Measurements from ENCODE around the gene ADAMTS12. TPM values are rescaled to one million over a fixed set of nuclear protein-coding genes. Genes with fewer than 3 reads are reported as not detected.

ADAMTS12 gene
- total RNA-seq, 1 experiment from 2014 or later: 3.5 TPM

DNA sequence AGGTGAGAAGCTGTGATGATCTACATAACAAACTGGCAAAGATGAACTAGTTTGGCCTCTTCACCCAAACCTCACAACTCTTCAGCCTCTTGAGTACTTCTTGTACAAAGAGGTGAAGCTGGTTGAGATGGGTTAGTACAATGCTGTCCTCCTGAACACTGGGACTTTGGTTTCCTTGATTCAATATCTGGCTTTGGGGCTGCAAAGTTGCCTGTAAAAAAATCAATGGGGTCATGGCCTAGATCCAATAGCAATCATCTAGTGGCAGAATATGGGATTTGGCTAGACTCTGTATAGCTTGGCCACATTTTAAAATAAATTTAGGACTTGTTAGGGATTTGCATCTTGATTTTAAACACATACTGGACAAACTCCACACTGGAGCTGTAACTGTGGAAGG is 179.1 kb downstream of the ADAMTS12 start:
- no peak for DNase-seq (ENCODE audit: low read depth)

DNA sequence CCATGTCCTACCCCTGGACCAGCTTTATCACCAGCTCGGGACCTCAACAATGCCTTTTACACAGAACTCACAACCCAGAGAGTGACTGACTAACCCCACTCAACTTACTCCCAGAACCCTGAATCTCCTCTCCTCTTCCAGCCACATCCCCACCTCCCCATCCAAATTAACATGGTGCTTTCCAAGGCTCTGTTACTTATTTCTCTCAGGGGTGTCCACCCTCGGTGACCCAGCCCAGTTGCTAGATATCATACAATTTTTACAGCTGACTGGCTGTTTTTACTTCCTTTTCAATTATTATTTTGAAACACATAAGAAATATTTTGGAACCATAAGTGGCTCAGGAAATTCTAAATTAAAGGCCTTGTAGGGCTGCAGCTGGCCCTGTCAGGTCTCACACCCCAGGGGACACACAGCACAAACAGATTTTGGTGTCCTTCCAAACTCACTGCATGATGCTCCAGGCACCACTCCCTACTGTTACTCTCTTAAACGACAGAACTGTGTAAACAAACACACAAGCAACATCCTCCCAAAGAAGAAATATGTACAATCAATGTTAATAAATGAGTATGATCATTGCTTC is 180.6 kb downstream of the ADAMTS12 start:
- DNase-seq (ENCODE audit: low read depth): no peak

DNA sequence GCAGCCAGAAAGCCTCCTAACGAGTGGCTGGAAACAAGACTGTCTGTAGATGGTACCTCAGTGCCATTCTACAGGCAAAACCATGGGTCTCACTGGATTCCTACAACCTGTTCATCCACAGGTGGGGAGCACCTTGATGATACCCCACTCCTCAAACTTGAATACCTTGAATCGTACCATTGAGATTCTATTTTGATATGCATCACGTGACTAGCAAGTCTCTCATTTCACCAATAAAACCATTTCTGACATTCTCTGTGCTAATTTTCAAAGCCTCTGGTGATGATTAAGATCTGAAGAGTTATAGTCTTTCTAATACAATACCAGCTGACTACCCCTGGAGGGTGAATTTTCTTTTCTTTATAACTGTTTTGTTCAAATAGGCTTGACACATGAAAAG is 188.9 kb downstream of the ADAMTS12 start:
- no peak for DNase-seq (ENCODE audit: low read depth)

DNA sequence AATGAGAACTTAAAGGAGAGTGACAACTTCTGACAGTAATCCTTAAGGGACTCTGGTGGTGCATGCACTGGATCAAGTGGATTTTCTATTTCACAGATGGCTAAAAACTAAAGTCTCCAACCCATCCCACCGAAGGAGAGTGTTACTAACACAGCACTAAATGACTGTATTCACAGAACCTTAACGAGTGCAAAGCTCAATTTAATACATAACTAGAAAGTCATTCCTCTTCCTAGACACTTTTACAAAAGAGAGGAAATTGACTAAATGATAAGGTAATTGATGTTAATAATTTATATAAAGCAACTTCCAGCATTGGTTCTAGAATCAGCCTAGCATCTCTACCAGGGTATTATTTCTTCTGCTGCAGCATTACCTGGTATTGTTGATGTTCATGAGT is 189.8 kb downstream of the ADAMTS12 start:
- no peak for DNase-seq (ENCODE audit: low read depth)

DNA sequence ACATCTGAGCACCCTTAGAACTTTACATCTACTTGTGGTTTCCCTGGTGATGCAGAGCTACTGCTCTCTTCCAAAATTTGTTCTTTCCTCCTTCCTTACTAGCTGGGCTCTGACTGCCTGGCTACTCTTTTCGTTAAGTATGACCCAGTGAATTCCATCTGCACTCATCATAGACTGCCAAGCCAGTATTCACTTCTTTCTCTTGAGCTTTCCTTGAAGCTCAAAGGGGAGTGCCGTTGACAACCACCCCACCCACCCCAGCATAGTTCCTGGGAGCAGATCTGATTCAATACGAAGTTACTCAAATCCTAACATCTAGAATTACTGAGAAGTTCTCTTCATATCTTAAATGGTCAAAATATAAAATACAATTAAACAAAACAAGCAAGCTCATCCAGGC is 190.5 kb downstream of the ADAMTS12 start:
- no peak for DNase-seq (ENCODE audit: low read depth)

DNA sequence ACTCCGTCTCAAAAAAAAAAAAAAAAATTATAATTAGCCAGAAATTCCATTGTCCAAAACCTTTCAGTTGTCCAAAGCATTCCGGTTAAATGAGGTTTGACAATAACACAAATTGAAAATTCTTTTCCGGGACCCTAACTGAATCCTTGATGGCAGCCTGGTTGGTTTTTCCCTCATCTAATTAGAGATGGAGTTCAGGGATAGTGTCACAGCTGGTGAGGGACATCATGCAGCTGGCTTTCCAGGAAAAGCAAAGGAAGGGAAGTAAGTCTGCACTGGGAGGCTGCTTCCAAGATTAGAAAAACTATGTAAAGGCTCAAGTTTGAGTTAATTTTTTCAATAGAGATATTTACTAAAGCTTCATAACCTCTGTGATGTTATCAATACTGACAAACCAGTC is 195.4 kb downstream of the ADAMTS12 start:
- DNase-seq (ENCODE audit: low read depth): no peak

DNA sequence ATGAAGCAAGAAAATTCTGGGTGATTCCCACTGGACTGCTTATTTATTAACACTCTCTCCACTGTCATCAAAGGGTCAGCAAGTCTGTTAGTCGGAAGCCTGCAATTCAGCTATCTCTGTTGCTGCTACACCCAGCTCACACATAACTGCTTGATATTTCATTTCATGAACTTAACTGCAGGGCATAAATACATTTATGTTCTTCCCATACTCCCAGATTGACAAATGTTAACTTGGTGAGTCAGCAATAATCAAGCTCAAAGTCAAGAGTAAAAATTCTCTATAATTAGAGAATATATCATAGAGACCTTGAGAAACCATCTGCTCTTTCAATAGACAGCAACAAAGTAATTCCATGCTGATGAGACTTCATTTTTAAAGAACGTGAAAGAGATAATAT is 198.8 kb downstream of the ADAMTS12 start:
- no peak for DNase-seq (ENCODE audit: low read depth)

DNA sequence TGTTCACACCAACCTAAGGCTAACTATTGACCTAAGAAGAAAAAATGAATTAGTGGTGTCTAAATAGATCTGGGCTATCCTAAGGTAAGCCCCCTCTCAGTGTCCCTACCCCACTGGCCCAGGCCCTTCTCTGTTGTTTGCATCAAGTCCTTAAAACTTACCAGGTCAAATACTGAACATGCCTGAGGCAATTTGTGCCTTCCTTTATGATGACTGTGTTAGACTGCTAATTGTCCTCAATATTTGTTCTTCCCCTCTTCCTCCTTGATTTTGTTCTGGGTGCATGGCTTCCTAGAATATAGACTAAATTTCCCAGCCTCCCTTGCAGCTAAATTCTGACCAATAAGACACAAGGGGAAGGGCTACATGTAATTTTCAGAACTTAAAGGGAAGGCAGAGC is 199.9 kb downstream of the ADAMTS12 start:
- no peak for DNase-seq (ENCODE audit: low read depth)

DNA sequence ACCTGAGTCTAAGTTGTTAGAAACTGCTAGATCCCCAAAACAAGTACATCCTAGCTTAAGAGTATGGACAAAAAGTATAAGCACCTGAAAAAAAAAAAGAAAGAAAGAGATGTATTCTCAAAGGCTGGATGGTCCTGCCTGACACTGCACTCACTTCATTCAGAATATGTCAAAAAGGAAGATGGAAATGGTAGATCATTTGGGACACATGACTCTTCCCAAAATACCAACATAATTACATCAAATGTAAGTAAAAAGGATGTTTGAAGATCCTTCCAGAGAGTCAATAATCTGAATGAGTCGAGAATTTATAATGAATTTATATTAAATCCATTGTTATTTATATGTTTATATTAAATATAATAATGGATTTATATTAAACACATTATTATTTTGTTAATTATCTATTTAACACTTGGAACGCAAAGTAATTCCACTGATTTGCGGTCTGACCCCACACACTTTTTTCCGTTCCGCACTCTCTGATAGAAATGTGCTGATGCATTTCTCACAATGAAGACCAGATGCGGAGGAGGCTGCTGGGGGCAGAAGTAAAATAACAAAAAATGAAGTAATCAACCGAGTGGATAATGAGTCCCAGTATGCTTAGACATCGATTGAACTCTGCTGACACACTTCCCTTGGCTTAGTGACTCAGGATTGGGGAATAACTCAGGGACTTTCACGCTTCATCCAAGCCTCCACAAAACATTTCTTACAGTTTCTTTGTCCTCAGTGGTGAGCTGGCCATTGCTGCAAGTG is 201.2 kb downstream of the ADAMTS12 start:
- DNase-seq (ENCODE audit: low read depth): peak; percentile 90

DNA sequence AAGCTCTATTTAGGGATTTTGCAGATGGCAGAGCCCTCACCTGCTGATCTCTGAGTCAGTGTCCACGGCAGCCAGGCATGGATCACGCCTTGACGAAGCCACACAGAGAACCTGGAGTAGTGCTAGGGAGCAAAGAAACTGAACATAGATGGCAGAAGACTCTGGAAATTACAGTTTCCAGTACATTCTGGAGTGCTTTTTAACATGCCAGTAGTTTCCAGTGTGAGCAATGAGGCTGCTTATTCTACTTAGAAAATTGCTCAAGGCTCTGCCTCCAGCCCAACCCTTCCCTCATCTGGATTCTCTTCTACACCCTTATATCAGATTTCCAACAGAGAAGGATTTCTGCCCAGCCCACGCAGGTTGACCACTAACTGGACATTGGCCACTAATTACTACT is 203.3 kb downstream of the ADAMTS12 start:
- no peak for DNase-seq (ENCODE audit: low read depth)

DNA sequence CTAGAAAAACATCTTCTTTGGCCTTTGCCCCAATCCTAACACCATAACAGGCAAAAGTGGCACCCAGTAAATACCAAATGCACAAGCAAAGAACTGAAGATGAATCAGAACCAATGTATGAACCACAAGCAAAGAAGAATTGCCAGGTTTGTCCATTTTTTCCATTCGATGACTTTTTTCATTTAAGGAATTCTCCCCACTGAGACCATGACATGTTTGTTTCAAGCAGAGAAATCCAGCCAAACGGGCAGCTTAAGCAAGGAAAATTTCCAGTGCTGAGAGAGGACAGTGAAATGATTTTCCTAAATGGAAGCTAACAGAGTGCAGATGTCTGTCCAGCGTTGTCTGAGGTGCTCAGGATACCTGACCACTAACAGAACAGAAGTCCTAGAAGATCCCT is 203.7 kb downstream of the ADAMTS12 start:
- no peak for DNase-seq (ENCODE audit: low read depth)

DNA sequence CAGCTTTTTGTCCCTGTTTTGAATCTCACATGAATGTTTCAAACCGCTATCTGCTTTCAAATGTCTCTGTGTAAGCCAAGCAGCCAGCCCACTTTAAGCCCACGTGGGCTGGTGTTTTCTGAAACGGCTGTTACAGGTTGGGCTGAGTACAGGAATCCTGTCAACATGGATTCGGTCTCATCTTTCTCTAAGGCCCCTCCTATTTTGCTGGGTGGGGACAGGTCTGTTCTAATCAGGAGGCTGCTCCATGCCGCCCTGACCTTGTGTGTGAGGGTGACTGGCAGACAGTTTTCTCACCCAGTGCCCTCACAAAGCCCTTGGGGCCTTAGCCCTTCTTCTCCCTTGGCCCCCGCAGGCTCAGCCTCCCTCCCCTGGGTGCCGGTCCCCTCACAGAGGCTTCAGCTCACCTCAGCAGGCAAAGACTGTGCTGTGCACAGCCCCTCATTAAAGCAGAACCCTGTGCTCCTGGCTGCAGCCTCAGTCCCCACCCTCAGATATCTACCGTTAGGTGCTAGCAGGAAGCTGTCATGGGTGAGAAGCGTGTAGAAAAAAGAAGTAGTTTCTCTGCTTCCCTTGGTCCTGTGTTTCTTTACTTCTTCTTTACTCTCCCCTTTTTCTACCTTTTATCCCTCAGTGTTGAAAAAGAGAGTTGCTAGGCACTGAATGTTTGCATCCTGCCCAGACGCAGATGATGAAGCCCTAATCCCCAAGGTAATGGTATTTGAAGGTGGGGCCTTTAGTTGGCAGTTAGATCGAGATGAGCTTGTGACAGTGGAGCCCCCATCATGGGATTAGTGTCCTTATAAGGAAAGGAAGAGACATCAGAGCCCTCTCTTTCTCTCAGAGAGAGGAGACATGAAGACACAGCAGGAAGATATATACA is 205.7 kb downstream of the ADAMTS12 start:
- no peak for DNase-seq (ENCODE audit: low read depth)

DNA sequence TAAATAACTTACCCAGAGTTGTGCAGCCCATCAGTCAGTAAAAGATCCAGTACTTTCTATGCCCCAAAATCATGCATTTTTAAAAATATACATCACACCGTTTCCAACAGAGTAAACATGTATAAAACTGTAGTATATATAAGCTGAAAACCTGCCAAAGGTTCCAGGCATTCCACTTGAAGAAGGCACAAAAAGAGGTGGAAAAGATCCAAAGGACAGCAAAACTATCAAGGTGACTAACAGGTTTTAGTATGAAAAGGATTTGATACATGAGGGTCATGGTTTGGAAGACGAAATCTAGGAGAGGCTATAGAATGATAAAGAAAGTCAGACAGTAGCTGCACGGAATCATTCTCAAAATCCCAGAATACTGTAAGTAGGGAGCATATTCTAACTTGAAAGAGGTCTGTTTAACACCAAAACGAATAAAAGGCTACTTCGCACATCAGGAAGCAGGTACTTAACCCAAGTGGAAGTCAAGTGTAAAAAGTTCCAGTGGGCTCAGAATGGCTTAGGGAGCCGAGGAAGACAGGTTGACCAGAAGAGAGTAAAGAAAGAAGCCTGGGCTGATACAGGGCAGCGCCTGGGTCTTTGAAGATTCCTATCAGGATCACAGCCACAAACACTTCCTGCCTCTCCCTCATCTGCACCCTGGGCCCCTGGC is 207.2 kb downstream of the ADAMTS12 start:
- DNase-seq (ENCODE audit: low read depth): no peak

DNA sequence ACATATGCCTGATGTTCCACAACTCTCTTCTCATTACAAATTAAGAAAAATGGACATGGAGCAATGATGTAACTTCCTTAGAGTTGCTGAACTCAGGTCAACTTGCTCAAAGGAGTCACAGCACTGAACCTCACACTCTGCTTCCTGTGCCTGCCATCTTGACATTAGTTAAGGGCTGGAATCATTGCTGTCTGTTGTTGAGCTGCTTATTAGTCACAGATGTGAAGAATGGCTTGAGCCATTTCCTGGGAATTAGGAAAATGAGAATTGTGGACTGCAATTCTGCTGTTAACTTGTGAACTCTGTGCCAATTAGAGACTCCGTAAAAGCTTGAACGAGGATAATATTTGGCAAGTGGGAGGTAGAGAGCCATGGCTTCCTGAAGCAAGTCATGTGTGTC is 212.0 kb downstream of the ADAMTS12 start:
- DNase-seq (ENCODE audit: low read depth): peak; percentile 9

DNA sequence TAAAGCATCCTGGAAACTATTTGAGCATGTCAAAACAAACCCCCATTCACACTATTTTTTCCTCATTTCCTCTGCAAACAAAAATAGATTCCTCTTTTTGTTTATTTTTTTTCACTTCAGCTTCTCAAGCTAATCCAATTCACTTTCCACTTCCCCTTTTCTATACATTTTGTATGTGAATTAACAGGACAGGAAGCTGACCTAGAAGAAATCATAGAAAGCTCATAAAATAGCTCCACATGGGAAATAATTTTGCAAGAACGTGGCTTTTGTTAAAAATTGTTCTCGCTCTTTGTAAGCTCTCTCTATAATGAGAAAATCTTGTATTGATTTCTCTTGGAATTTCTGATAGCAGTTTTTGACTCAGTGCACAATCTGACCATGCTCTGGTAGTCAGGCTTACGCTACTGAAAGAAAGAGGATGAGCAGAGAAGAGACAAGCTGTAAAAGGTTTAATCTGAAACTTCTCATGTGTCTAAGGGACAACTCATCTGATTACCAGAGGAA is 215.8 kb downstream of the ADAMTS12 start:
- DNase-seq (ENCODE audit: low read depth): no peak

DNA sequence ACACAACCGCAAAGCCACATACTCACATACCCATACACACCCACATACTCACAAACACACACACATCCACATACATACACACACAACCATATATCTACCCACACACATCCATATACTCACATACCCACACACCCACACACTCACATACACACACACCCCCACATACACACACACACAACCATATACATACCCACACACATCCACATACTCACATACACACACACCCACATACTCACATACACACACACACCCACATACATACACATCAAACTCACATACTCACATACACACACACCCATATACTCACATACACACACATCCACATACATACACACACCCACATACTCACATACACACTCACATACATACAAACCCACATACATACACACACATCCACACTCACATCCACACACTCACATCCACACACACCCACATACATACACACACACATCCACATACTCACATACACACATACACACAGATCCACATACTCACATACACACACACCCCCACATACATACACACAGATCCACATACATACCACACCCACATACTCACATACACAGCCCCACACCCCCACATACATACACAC is 220.0 kb downstream of the ADAMTS12 start:
- DNase-seq (ENCODE audit: low read depth): no peak

DNA sequence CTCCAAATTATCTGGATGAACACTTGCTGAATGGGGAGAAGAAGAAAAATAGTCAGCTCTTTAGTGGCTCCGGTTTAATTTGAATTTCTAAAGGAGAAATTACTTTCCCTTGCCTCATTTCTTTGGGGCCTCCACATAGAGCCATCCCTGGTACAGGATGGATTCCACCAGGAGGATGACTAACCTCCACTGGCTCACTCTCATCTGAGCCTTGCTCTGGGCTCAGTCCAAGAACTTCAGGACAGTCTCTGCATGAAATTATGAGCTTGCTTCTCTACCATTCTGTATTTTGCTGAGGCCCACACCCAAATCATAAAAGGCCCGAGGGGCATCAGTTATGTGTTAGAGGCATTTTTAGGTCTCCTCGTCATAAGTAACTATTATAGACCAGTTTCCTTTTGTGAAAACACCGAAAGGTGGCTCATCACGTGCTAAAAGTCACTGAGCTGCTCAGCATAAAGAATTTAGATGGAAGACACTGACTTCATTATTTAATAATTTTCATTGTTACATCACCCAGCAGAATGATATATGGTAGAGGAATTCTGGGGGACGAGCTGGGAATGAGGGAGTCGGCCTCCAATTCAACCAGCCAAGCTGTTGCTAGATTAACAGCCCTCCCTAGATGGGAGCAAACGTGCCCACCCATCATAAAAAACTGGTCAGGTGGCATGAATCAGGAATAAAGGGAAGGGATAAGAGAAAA is 228.9 kb downstream of the ADAMTS12 start:
- no peak for DNase-seq (ENCODE audit: low read depth)

DNA sequence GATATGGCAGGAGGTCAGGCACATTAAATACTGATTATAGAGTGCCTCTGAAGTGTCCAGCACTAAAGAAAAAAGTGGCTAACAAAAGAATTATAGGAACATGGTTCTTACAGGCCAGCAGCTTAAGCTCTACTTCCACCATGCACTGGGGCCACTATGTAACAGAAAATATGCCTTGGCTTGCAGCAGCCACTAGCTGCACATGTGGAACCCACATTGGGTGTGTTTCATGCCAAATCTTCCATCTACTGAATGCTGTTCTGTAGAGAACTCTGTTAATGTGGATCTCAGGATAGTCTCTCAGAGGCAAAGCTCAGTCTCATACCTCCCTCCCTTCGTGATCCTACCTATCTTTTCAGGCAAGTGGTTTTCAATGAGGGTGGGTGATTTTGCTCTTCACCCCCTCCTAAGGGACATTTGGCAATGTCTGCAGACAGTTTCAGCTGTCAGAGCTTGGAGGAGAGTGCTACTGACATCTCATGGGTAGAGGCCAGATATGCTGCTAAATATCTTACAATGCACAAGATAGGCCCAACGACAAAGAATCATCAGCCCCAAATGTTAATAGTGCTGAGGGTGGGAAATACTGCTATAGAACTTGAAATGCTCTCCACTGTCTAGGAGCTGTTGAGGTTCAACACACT is 232.1 kb downstream of the ADAMTS12 start:
- no peak for DNase-seq (ENCODE audit: low read depth)

DNA sequence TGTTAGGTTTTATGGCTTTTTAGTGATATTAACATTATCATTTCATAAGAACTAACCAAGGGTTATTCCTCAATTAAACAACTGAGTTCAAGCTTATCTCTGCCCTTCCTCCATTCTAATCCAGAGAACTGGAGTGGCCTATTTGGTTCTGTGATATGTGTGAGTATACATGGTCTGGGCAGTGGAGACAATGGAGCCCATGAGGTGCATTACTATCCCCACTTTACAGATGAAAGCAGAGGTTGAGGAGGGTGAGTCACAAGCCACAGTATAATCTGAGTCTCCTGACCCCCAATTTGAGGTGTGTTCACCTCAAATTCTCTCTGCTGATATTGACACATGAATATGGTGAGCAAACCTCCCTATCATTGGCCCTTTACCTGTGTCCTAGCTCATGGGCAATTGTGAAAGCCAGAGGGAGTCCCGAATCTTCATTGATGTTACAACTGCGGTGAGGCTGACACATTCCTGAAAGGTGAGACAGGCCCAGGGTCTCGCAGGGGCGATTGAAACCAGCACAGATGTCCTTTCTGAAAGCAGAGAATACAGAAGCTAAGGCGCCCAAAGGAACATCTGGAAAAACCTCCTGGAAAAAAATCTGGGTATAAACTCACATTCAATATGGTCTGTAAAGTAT is 233.9 kb downstream of the ADAMTS12 start:
- peak; percentile 6 for DNase-seq (ENCODE audit: low read depth)

DNA sequence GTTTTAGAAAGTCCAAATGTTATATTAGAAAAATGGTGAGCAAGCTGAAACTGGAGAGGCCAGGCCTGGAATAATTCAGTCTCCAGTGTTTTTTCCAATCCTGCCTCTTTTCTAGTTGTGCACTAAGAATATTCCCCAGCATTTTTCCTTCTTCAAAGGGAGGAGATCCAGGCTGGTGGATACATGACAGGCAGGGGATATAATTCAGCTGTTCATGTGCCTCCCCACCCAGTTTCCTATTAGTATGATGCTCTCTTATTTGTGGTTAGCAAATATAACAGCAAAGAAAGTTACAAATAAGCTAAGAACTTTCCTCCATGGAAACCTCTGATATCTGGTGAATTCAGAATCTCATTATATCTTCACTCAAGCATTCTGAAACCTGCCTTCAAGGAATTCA is 234.6 kb downstream of the ADAMTS12 start:
- DNase-seq (ENCODE audit: low read depth): no peak
